HL-60 (cell line): ENCODE data around the gene RIOK1.

Experiments
- DNase-seq, 2 experiments: peaks; one replicate each; pipeline ENCODE4 v3.0.0-alpha.2; 2010 to 2020; ENCODE audit warnings: low read depth in 1 of 2, low spot score in 1 of 2
- H3K27ac ChIP-seq: fragments of 250-450 bp; sonication (Bioruptor Pico); replicated peaks from 2 replicates; pipeline ENCODE4 v1.5.1; 2020; ENCODE audit warnings: mild to moderate bottlenecking, moderate library complexity
- H3K27me3 ChIP-seq: fragments of 250-450 bp; sonication (Bioruptor Pico); 2 replicates; pipeline ENCODE4 v1.5.1; 2021; ENCODE audit warnings: mild to moderate bottlenecking, moderate library complexity; ENCODE audit not compliant: insufficient read depth, poor library complexity, severe bottlenecking
- H3K4me3 ChIP-seq: replicated peaks from 2 replicates; pipeline ENCODE4 v1.5.1; 2011; ENCODE audit warnings: mild to moderate bottlenecking, control low read depth, low read length; ENCODE audit not compliant: insufficient read depth
- GABPA ChIP-seq: IDR thresholded peaks from 2 replicates; pipeline ENCODE4 v1.6.1; 2012; ENCODE audit warnings: low read depth
- POLR2AphosphoS5 ChIP-seq: IDR thresholded peaks from 2 replicates; pipeline ENCODE4 v1.6.1; 2012; ENCODE audit warnings: low read depth
- SPI1 ChIP-seq: IDR thresholded peaks from 2 replicates; pipeline ENCODE4 v1.6.1; 2012; ENCODE audit warnings: low read depth, mild to moderate bottlenecking, borderline replicate concordance
- TF ChIP-seq, protein P1 (sequence below): IDR thresholded peaks from one replicate; pipeline ENCODE4 v1.5.1; 2011; ENCODE audit warnings: low read length, control low read depth, inconsistent platforms; ENCODE audit not compliant: insufficient read depth
- TF ChIP-seq, protein P2 (sequence below): IDR thresholded peaks from 2 replicates; pipeline ENCODE4 v1.6.1; 2012; ENCODE audit warnings: low read depth; ENCODE audit not compliant: insufficient replicate concordance

The RIOK1 gene

GRCh38 chr6:7409740-7410139, 20.1 kb downstream of the RIOK1 start:
- TF ChIP-seq, protein P1, sequence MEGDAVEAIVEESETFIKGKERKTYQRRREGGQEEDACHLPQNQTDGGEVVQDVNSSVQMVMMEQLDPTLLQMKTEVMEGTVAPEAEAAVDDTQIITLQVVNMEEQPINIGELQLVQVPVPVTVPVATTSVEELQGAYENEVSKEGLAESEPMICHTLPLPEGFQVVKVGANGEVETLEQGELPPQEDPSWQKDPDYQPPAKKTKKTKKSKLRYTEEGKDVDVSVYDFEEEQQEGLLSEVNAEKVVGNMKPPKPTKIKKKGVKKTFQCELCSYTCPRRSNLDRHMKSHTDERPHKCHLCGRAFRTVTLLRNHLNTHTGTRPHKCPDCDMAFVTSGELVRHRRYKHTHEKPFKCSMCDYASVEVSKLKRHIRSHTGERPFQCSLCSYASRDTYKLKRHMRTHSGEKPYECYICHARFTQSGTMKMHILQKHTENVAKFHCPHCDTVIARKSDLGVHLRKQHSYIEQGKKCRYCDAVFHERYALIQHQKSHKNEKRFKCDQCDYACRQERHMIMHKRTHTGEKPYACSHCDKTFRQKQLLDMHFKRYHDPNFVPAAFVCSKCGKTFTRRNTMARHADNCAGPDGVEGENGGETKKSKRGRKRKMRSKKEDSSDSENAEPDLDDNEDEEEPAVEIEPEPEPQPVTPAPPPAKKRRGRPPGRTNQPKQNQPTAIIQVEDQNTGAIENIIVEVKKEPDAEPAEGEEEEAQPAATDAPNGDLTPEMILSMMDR = no peak
- no peak for TF ChIP-seq POLR2AphosphoS5
- TF ChIP-seq GABPA = no peak
- TF ChIP-seq SPI1 = no peak
- TF ChIP-seq, protein P2, sequence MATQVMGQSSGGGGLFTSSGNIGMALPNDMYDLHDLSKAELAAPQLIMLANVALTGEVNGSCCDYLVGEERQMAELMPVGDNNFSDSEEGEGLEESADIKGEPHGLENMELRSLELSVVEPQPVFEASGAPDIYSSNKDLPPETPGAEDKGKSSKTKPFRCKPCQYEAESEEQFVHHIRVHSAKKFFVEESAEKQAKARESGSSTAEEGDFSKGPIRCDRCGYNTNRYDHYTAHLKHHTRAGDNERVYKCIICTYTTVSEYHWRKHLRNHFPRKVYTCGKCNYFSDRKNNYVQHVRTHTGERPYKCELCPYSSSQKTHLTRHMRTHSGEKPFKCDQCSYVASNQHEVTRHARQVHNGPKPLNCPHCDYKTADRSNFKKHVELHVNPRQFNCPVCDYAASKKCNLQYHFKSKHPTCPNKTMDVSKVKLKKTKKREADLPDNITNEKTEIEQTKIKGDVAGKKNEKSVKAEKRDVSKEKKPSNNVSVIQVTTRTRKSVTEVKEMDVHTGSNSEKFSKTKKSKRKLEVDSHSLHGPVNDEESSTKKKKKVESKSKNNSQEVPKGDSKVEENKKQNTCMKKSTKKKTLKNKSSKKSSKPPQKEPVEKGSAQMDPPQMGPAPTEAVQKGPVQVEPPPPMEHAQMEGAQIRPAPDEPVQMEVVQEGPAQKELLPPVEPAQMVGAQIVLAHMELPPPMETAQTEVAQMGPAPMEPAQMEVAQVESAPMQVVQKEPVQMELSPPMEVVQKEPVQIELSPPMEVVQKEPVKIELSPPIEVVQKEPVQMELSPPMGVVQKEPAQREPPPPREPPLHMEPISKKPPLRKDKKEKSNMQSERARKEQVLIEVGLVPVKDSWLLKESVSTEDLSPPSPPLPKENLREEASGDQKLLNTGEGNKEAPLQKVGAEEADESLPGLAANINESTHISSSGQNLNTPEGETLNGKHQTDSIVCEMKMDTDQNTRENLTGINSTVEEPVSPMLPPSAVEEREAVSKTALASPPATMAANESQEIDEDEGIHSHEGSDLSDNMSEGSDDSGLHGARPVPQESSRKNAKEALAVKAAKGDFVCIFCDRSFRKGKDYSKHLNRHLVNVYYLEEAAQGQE = no peak
- DNase-seq = no peak
- no peak overlapping the region for H3K4me3 ChIP-seq
- no peaks in the 10 kb centered on the region for H3K27me3 ChIP-seq
- H3K27ac ChIP-seq = no peak overlapping the region

DNA sequence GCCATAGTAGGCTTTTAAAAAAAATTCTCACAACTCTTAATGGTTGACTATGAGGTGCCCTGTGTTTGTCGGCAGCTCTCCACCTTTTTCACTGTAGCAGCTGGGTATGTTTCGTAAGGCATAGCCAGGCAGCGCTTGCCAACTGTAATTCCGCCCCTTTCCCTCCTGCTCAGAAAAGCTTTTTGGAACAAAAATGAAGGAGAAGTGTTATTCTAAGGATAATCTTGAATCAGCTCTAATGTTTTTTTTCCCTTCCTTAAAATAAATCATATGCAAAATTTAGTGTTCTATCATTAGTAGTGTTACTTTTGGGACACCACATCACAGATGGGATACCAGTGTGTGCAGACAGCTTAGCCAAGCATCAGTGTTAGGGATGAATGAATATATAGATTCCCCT, 21.2 kb downstream of the RIOK1 start:
- no peaks in the 10 kb centered on the region for H3K27me3 ChIP-seq
- no peak for DNase-seq
- no peak overlapping the region for H3K27ac ChIP-seq
- no peak overlapping the region for H3K4me3 ChIP-seq
- TF ChIP-seq POLR2AphosphoS5 (no peak), SPI1 (no peak), GABPA (no peak)
- TF ChIP-seq, protein P1 = no peak
- TF ChIP-seq, protein P2 = no peak

- H3K4me3 ChIP-seq = no peak overlapping the region
- no peaks in the 10 kb centered on the region for H3K27me3 ChIP-seq
- no peak for DNase-seq
- H3K27ac ChIP-seq = no peak overlapping the region
- TF ChIP-seq, protein P1 = no peak
- no peak for TF ChIP-seq SPI1
Observed at GRCh38 chr6:7411328-7411727, 21.7 kb downstream of the RIOK1 start.

GRCh38 chr6:7413151-7413823, 23.7 kb downstream of the RIOK1 start:
- H3K27me3 ChIP-seq = no peaks in the 10 kb centered on the region
- no peak for DNase-seq
- H3K4me3 ChIP-seq = no peak overlapping the region
- TF ChIP-seq GABPA = no peak
- TF ChIP-seq, protein P1 = no peak
- TF ChIP-seq, protein P2 = no peak
- TF ChIP-seq POLR2AphosphoS5 = no peak
- TF ChIP-seq SPI1 = no peak
- H3K27ac ChIP-seq = no peak overlapping the region
